Left colon (tissue), 2 donors: ENCODE results near the gene SYS1. TPM values are rescaled to one million over a fixed set of nuclear protein-coding genes. Genes with fewer than 3 reads are reported as not detected.
A peak's percentile ranks its signal among the peaks of the same experiment; 100 is the strongest.

Experiments used
- ATAC-seq: fragments of 200-7000 bp; cut with Tn5 transposase; one replicate; pipeline ENCODE4 v1.9.1; 2020; ENCODE audit warnings: mild to moderate bottlenecking, moderate library complexity
- DNase-seq, 2 donors: peaks; one replicate each; pipeline ENCODE4 v3.0.0-alpha.2; 2020
- intact Hi-C, 2 donors: fragments of 100-400 bp; cut with DNase I in 1 of 2; cut with micrococcal nuclease in 1 of 2; formaldehyde crosslinking; loops; one replicate each; pipeline versions ENCODE4 v1.11.2 to v1.14.0; 2022; cut with DNase I, micrococcal nuclease
- total RNA-seq, 2 donors: library from RNA; stranded (reverse); fragmentation: NEBNext Ultra II Directional; extraction: Animal tissue kit (Norgen Biotek cat#: 25700); gene quantifications; one replicate each; pipeline ENCODE4 v1.2.1, GENCODE V29; 2021
- donor health status: DM: no; HTN: no; CAD: no.
- donor health status: DM: yes; HTN: yes; CAD: no.

The SYS1 gene
- total RNA-seq, 2 donors from 2014 or later: 25.2 to 32.4 TPM

DNA sequence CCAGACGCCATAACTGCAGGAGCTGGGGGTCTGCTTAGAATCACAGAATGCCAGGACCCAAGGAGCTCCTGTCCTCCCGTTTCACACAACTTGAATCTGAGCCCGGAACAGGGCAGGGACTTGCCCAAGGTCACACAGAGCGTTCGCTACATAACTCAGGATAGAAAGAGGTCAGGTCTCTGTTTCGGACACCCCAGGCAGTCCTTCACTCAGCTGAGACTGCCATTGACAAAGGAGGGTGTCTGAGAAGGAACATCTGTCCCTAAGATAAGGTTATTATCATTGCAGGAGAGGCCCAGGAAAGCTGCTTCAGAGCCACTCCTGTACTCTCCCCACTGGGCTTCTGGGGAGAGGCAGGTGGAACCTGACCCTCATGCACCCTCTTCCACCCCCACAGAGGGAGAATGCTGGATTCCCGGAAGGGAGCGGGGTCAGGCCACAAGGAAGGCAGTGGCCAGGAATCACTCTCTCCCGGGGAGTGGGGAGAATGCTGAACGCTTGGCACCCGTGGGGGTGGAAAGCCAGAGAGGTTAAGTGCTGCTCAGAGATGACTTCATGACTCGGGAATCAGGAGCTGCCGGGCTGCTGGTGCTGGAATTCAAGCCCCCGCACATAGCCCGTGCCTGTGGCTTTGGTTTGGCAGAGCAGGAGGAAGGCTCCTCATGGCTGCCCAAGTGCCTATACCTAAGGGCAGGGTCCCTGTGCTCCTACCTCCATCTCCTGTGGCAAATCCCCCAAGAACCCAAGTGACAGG lies 25.4 kb upstream of the SYS1 start:
- ATAC-seq: peak; percentile 50
- DNase-seq: peak; percentile 46 to 57
- intact Hi-C loops: no loop called here

DNA sequence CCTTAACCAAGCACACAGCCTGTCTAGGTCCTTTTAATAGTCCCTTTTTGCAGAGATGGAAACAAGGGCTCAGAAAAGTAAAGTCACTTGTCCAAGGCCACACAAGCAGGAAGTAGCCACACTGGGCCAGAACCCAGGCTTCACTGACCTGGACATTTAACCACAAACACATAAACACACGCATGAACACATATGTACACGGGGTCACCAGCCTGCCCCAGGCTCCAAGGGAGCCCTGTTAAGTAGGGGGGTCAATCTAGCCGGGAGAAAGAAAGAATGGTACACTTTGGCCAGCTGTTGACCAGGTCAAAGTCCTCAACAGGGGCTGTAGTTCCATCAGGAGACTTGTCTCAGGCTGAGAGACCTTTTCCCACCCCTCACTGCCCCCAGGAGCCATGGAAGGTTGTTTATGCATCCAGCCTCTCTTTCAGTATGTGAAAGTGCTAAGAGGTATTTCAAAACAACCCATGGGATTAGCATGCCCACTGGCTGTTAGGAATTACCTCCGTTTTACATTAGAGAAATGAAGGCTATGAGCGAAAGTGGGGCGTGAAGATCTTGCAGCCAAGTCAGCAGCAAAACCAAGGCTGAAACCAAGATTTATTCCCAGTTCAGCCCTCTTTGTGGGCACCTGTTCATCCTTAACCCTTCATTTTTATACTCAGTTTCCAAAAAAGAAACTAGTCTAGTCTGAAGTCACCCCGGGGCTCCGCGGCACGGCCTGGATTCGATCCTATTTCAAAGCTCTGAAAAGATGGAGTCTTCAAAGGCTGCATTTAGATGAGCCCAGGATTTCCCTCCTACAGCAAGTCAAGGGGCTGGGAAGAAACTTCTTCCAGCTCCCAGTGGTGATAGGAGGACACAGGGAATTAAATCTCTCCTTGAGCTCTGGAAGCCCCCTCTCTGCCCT lies 24.6 kb upstream of the SYS1 start:
- intact Hi-C loops: no loop called here
- DNase-seq (peak in 1 of 2 donors; percentile 23), ATAC-seq (no peak)

DNA sequence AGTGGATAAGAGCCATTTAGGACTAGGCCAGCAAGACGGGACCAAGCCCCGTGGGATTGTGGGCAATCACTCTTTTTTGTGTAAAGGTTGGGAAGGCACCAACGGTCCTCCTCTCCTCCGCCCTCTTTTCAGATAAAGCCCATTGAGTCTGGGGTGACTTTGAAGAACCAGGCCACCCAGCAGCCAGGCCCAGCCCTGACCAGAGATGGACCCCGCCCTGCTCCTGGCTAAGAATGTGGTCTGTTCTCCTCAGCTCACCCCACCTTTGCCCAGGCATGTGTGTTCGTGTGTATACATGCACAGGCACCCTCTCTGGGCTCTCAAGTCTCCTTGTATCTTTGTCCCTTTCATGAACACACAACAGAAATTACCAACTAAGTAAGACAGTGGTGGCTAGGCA lies 23.9 kb upstream of the SYS1 start:
- intact Hi-C loops: no loop called here
- peak; percentile 55 to 64 for DNase-seq
- ATAC-seq: no peak

DNA sequence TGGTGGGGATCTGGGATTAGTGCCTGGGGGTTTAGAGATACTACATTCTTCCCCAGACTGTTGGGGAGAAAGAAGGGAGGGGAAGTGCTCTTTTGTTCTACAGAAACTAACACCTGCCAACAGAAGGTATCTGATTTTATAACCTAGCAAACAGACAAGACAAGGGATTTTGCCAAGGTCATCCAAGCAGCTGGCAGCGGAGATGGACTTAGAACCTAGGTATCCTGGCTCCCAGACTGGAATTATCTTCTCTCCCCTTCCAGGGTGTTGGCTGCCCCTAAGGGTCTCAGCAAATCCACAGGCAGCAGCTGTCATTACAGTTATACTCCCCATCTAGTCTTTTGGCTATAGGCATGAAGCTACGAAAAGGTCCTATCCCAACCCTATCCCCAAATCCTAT lies 23.2 kb upstream of the SYS1 start:
- peak in 1 of 2 donors; percentile 24 for DNase-seq
- intact Hi-C loops: no loop called here
- ATAC-seq: no peak

DNA sequence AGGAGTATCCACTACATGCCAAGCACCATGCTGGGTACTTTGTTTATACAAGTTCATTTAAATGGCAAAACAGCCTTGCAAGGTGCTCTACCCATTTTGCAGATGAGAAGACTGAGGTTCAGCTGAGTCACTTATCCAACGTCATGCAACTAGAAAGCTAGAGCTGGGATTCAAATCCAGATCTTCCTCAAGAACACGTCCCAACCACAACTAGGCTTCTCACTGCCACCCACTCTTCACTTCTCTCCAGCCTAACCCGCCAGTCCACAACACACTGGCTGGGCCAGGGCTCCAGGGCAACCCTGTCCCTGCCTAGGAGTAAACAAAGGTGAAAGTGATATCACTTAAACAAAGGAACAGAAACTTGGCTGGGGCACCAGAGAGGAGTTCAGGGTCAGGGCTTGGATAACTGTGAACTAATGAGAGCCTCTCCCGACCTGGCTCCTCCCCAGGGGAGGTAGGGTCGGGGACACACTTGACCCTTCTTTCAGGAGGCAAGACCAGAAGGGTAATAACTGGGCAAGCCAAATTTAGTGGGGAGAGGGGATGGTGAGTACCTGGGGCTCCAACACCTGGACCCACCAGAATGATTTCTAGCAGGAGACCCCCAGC lies 22.6 kb upstream of the SYS1 start:
- intact Hi-C loops: no loop called here
- no peak for ATAC-seq
- peak in 1 of 2 donors; percentile 29 for DNase-seq

DNA sequence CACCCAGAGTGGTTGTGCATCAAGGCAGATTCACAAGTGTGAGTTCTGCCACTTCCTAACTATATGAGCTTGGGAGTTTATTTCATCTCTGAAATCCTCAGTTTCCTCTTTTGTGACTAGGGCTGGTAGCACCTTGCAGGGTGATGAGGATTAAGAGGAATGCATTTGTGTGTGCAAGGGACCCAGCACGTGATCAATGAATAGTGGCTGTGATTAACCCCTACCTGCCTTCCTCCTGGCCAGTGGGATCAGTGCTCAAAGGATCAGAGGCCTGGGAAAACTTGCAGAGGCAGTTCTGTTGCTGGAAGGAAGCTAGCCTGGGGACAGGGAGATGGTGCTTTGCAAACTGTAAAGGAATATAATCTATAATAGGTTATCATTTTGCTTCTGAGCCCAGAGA lies 22.0 kb upstream of the SYS1 start:
- intact Hi-C loops: no loop called here
- DNase-seq (peak in 1 of 2 donors; percentile 22), ATAC-seq (no peak)

DNA sequence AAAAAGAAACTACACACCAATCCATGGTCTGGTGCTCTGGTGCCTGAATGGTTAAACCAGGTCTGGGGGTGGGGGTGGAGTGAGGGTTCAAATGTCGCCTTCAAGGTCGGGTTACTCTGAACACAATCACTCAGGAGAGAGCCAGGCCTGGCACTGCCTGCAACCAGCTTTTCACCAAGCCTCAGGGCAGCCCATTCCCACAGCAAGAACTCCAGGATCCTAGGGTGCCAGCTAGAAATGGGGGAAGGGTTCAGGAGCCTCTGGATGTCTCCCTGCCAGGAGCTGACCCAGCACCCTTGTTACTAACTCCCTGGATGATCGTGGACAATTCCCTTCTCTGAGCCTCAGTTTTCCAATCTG lies 21.4 kb upstream of the SYS1 start:
- DNase-seq: peak in 1 of 2 donors; percentile 26
- no peak for ATAC-seq
- intact Hi-C loops: no loop called here

DNA sequence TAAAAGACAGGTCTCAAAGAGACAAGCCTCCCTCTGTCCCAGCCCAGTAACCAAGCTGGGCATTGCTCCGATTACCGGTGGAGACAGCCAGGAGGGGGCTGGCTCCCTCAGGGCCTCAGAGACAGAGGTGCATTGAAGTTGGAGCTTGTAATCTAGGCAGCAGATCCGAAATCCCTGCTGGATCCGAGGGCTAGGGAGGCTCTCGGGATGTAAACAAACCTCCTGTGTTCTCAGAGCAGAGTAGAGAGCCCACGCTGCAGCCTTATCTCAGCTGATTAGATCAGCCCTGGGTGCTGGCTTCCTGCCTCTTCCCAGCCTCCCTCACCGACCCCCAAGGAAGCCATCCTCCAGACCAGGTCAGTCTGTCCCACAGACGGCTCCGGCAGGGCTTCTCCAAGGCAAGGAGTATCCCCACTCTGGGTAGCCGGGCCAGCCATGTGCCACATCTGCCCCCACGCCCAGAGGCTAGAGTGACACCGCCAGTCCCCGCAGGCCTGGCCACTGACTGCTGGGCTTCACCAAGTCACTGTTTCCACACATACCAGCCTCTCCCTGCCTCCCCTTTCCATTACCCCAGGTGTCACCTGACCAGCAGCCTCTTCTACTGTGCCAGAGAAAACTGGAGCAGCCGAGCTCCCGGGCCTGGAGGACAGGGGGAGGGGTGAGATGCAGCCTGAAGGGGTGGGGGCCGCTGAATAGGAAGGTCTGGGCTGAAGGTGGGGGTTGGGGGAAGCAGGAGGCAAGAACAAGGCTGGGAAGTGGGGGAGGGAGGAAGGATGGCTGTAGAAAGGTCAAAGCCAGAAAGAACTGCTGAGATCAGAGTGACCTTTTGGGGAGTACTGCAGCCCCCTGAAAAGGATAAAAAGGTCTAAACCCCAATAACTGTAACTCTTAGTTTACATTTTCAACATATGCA lies 20.8 kb upstream of the SYS1 start:
- DNase-seq (peak; percentile 56 to 76), ATAC-seq (peak; percentile 17)
- intact Hi-C loops: no loop called here

DNA sequence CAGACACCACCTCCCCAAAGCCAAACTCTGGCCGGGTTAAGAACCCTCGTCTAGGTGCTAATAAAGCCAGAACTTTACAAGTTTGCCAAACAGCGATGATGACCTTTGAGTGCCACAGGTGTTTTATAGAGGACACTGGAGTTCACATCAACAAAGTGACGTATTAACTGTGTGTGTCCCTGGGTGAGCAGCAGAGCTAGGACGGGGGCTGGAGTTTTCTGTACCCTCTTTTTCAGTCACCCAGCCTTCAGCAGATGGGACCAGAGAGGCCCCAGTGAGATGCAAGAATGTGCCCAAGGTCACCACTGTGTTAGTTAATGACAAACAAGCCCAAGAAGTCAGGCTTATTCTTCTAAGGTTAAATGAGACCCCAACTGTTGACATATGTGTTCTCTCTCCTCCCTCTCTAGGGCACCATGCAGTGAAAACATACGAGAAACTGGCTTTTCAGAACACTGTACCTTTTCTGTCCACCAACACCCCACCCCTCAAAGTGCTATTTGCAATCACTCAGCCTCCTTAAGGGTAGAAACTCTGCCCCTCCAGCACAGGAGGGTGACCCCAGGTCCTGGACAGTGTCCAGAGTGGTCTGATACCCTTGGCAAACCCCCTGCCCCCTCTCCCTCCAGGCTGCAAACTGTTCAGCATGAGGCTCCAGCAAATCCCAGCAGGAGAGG lies 20.0 kb upstream of the SYS1 start:
- ATAC-seq (peak; percentile 53), DNase-seq (peak; percentile 52 to 68)

DNA sequence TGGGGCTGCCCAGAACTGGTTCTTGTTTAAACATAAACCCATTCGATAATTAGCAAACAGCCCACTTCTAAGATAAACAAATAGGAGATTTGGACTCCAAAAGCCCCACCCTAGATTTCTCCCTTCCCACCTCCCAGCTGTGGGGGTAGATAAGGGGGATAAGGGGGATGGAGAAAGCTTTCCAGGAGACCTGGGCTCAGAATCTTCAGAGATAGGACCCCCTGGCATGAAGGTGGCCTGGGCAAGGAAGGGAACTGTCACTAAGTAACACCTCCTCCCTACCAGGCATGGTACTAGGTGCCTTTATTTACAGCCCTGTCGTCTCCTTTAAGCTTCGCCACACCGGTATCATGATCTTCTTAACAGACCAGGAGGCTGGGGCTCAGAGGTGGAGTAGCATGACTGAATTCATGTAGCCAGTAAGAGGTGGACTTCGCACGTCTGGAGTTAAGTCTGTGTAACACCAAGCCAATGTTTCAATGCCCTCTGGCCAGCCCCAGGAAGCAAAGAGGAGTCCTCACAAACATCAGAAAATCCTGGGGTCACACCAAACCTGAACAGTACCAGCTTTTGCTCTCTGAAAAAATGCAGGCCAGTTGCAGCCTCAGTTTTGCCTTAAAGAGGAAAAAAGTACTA lies 19.3 kb upstream of the SYS1 start:
- peak; percentile 68 to 82 for DNase-seq
- peak; percentile 49 for ATAC-seq
- intact Hi-C loops: no loop called here

More for the DNA sequence above, 20.0 kb upstream of the SYS1 start:
- intact Hi-C loops: no loop called here

DNA sequence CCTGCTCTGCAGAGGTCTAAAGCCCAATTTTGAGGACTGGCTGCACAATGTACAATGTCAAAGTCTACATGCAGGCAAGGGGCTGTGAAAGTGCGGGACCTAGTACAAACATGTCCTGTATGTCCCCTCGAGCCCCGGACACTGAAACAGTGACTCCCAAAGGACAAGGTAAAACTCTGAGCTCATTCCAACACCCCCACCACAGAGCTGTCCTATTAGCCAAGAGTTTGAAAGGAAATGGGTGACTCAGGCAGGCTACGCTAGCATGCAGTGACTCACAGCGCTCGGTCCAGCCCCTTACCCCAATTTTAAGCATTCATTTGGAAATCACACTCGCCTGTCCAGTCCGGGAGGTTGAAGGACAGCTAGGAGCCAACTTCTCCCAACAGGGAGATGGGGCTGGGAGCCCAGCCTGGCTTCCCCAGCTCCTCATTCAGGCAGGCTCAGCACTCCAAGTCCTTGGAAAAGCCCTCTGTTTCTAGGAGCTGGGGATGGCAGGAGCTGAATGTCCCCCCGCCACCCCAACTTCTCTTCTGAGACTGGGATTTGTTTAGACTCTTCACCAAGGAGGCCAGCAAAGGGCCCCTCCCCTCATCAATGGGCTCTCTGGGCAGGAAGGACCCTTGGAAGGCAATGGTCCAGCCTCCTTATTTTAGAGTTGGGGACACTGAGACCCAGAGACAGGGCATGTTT lies 18.6 kb upstream of the SYS1 start:
- ATAC-seq: peak; percentile 19
- intact Hi-C loops: no loop called here
- peak; percentile 41 to 64 for DNase-seq

DNA sequence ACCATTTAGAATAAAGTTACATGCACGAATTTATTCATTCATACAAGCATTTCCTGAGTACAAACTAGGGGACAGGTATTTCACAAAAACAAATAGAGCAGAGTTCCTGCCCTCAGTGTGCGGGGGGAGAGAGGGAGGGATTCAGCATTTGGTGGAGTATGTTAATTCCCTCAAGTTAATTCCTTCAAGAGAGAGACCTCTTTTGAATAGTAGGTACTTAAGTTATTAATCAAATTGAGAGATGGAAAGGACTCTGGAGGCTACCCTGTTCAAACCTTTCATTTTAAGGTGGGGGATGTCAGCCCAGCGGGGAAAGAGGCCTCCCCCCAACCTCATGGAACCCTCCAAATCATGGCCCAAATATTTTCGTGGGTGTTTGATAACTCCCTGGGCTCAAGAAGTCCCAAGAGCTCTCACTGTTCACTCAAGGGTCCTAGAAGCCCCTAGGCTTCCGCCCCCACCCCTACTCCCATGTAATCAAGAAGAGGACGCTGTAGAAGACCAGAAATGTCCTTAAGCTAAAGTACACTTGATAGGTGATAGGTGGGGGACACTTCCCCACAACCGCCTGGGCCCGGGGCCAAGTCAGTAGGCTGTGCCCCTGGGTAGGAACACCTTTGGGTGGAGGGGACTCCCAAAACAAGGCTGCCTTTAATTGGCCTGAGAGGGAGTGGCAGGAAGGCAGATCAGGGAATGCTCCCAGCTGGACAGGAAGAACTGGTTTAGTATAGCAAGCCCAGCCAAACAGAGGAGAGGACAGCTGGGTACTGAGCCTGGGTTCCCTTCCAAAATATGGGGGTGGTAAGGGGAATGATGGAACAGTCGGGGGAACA lies 17.6 kb upstream of the SYS1 start:
- peak; percentile 76 to 84 for DNase-seq
- ATAC-seq: peak; percentile 35
- intact Hi-C loops: no loop called here

DNA sequence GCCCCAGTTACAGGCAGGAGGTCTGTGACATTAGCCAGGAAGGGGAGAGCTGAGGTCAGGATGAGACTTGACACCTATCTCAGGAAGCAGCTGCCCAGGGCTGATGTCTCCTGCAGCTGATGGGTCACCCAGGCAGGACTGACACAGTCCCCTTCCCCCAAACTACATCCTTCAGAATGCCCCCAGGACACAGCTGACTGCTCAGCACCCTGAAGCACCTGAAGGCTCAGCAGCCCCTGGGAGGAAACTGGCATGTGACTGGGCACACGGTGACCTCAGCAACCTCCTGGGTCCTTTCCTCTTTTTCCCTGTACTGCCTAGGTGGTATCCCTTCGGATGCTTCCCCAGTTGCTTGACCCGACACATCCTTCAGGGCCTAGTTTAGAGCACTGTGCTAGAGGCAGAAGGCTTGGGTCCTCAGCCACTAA lies 16.7 kb upstream of the SYS1 start:
- intact Hi-C loops: no loop called here
- DNase-seq: no peak
- ATAC-seq: no peak

DNA sequence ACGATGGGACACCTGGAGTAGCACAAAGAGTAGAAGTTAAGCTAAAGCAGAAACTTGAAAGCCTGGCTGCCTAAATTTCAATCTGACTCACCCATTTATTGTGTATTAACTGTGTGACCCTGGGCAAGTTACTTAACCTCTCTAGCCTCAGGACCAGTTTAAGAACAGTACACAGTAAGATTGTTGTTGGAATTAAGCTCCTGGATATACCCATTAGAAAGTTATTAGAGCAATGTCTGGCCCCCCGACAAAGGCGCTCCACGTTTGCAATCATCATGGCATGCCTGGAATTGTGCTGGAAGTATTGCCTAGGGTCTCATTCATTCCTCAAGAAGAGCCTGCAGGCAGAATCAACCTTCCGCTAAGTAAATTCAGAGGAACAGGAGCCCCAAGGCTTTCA lies 16.1 kb upstream of the SYS1 start:
- intact Hi-C loops: no loop called here
- no peak for ATAC-seq
- no peak for DNase-seq

DNA sequence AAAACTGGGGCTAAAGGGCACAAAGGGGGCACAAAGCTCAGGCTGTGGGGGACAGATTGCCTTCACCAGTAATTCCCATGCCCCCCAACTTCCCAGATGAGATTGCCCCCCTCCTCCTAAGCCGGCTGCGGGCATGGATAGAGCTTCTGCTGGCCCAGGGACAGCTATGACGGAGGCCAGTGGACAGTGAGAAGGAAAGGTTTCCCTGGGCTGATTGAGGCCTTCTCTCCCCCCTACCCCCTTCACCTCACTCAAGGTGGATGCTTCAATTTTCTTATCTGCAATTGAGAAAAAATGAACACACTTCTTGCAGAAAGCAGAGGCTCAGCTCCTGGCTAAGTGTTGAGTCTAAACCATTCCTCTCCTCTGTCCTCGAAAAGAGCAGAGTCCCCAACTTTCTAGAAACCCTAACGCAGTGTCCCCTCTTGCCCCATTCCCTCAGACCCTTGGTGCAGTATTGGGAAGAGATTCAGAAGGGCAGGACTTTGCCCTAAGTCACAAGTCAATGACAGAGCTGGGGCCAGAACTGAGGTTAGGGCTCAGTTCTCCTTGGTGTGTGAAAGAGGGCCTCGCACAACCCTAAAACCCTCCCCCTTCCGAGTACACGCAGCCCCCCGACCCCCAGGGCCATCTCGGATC lies 15.5 kb upstream of the SYS1 start:
- intact Hi-C loops: no loop called here
- DNase-seq: no peak
- peak; percentile 13 for ATAC-seq
